Skeletal muscle tissue (tissue), 5 donors: Measurements from ENCODE around the gene CFD. TPM values are rescaled to one million over a fixed set of nuclear protein-coding genes. Genes with fewer than 3 reads are reported as not detected.

ENCODE experiments used
- H3K27ac ChIP-seq: one replicate; pipeline ENCODE4 v1.7.0; 2013; ENCODE audit warnings: mild to moderate bottlenecking, low read depth, low read length, inconsistent platforms
- H3K27me3 ChIP-seq, 3 donors: one replicate each; pipeline ENCODE4 v1.7.0; 2013; ENCODE audit warnings: low read length in 3 of 3; ENCODE audit not compliant: control insufficient read depth in 3 of 3, insufficient read depth in 3 of 3
- H3K36me3 ChIP-seq, 3 donors: one replicate each; pipeline ENCODE4 v1.7.0; 2013; ENCODE audit warnings: low read length in 3 of 3; ENCODE audit not compliant: control insufficient read depth in 3 of 3, insufficient read depth in 3 of 3
- H3K4me1 ChIP-seq, 3 donors: one replicate each; pipeline ENCODE4 v1.7.0; 2013; ENCODE audit warnings: low read length in 3 of 3, mild to moderate bottlenecking in 3 of 3; ENCODE audit not compliant: control insufficient read depth in 3 of 3, insufficient read depth in 3 of 3
- H3K4me3 ChIP-seq, 3 donors: one replicate each; pipeline ENCODE4 v1.7.0; 2013; ENCODE audit warnings: low read length in 3 of 3
- H3K9ac ChIP-seq, 3 donors: one replicate each; pipeline ENCODE4 v1.7.0; 2013; ENCODE audit warnings: low read length in 3 of 3, mild to moderate bottlenecking in 3 of 3, moderate library complexity in 2 of 3, low read depth in 1 of 3
- H3K9me3 ChIP-seq, 3 donors: one replicate each; pipeline ENCODE4 v1.7.0; 2013; ENCODE audit warnings: low read length in 3 of 3; ENCODE audit not compliant: control insufficient read depth in 3 of 3
- small RNA-seq: library from RNA; depleted of rRNA; stranded (forward); fragments of <200 nt; gene quantifications from one replicate; pipeline ENCODE3, GENCODE V24; 2014
- total RNA-seq: library from RNA; depleted of rRNA; stranded (reverse); fragments of >200 nt; gene quantifications from one replicate; pipeline ENCODE4 v1.2.3, GENCODE V29; 2014
- donor health status: Osteomylitis.

Gene CFD
- total RNA-seq, 1 donor from 2014 or later, result 33.4 TPM

DNA sequence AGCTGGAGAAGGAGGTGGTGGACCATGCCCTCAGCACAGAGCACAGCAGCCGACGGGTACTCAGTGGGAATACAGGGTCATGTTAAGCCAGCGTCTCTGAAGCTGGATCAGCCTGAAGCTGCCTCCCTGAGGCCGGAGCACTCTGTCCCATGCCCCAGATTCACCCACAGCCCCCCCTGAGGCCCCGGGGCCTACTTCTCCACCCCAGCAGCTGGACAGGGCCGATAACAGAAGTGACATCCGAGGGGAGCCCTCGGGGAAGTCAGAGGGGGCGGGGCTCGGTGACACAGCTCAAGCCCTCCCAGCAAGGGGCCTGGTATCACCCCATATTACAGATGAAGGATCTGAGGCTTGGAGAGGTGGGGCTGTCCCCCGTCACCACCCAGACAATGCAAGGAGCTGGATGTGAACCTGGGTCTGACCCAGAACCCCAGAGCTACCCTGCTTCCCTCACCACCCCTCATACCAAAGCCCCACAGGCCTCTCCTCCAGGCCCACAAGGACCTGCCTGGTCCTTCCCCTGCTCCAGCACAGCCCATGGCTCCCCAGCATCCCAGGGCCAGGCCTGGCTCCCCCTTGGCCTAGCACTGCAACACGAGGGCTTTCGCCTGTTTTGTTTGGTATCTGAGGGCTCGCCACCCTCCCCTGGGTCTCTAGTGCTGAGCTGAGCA is 47.9 kb downstream of the CFD start:
- Histone ChIP-seq H3K4me3 (no peak overlapping the region), H3K4me1 (no peaks in the 10 kb centered on the region), H3K9me3 (no peaks in the 10 kb centered on the region), H3K27ac (no peak overlapping the region), H3K9ac (no peak overlapping the region), H3K36me3 (no peaks in the 10 kb centered on the region), H3K27me3 (no peaks in the 10 kb centered on the region)

- H3K4me3 ChIP-seq, result no peak overlapping the region
- H3K4me1 ChIP-seq, result peaks cover 4 to 5% (median 5%) of the 10 kb centered on the region in 3 donors
- no peak overlapping the region for H3K27ac ChIP-seq
Observed at GRCh38 chr19:911197-912033, 52.0 kb downstream of the CFD start.

DNA sequence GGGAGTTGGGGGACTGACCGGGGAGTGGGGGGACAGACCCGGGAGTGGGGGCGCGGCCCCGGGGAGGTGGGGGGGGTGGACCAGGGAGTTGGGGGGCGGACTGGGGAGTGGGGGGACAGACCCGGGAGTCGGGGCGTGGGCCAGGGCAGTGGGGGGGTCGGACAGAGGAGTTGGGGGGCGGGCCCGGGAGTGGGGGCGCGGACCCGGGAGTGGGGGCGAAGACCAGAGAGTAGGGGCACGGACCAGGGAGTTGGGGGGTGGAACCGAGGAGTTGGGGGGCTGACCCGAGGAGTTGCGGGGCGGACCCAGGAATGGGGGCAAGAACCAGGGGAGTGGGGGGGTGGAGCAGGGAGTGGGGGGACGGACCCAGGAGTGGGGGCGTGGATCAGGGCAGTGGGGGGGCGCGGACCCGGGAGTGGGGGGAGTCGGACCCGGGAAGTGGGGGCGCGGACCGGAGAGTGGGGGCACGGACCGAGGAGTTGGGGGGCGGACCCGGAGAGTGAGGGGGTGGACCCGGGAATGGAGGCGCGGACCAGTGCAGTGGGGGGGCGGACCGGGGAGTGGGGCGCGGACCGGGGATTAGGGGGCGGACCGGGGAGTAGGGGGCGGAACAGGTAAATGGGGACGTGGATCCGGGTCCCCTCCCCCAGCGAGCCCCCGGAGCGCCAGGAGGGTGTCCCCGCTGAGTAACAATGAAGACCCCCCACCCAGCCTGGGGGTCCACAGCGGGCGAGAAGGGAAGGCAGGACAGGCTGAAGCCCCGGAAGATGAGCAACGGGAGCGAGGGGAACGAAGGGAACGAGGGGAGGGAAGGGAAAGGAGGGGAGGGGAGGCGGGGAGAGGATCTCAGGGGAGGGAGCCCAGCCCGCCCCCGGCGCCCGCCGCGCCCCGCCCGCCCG is 53.0 kb downstream of the CFD start:
- H3K36me3 ChIP-seq, result no peaks in the 10 kb centered on the region
- H3K27ac ChIP-seq, result peak overlapping the region; percentile 68
- H3K27me3 ChIP-seq, result peaks cover 3 to 9% (median 8%) of the 10 kb centered on the region in 3 donors
- H3K4me1 ChIP-seq, result peaks cover 7% of the 10 kb centered on the region in 3 donors
- peak overlapping the region; percentile 57 to 81 (median 59) for H3K9ac ChIP-seq
- no peaks in the 10 kb centered on the region for H3K9me3 ChIP-seq
- H3K4me3 ChIP-seq, result peak overlapping the region; percentile 72 to 80 (median 78)

More at GRCh38 chr19:911197-912033, 52.0 kb downstream of the CFD start:
- Histone ChIP-seq H3K9ac (no peak overlapping the region), H3K36me3 (no peaks in the 10 kb centered on the region), H3K27me3 (no peaks in the 10 kb centered on the region), H3K9me3 (no peaks in the 10 kb centered on the region)

Small RNA genes within 50 kb of the gene (small RNA-seq; reads per million reads assigned to genes)
- gene MIR3187, result not detected
- 0.07 reads per million for gene RNU6-9

Other genes with a start within 250 kb of the CFD start
- 17.7 TPM for gene POLRMT, start 226.1 kb upstream of the CFD start, total RNA-seq
- gene FGF22, start 219.8 kb upstream of the CFD start, total RNA-seq, result not detected
- gene RNF126, start 196.4 kb upstream of the CFD start, total RNA-seq, result 12.0 TPM
- 7.3 TPM for gene FSTL3, start 183.3 kb upstream of the CFD start, total RNA-seq
- not detected for gene PRSS57, start 164.2 kb upstream of the CFD start, total RNA-seq
- 13.0 TPM for gene PALM, start 150.7 kb upstream of the CFD start, total RNA-seq
- gene MISP, start 108.6 kb upstream of the CFD start, total RNA-seq, result not detected
- 50.1 TPM for gene PTBP1, start 62.2 kb upstream of the CFD start, total RNA-seq
- 0.52 TPM for gene PLPPR3, start 37.7 kb upstream of the CFD start, total RNA-seq
- 2.6 TPM for gene AZU1, start 31.8 kb upstream of the CFD start, total RNA-seq
- gene PRTN3, start 18.7 kb upstream of the CFD start, total RNA-seq, result 4.7 TPM
- 0.52 TPM for gene ELANE, start 7.4 kb upstream of the CFD start, total RNA-seq
- 18.3 TPM for gene MED16, start 33.5 kb downstream of the CFD start, total RNA-seq
- gene RNU6-9, start 33.8 kb downstream of the CFD start, total RNA-seq, result not detected
- 30.8 TPM for gene R3HDM4, start 53.6 kb downstream of the CFD start, total RNA-seq
- gene KISS1R, start 57.7 kb downstream of the CFD start, total RNA-seq, result not detected
- 2.6 TPM for gene ARID3A, start 66.4 kb downstream of the CFD start, total RNA-seq
- gene WDR18, start 124.7 kb downstream of the CFD start, total RNA-seq, result 35.5 TPM
- not detected for gene GRIN3B, start 140.8 kb downstream of the CFD start, total RNA-seq
- gene TMEM259, start 161.5 kb downstream of the CFD start, total RNA-seq, result 25.6 TPM
- gene RNU6-2, start 161.9 kb downstream of the CFD start, total RNA-seq, result not detected
- gene CNN2, start 166.9 kb downstream of the CFD start, total RNA-seq, result 40.2 TPM
- gene ABCA7, start 180.4 kb downstream of the CFD start, total RNA-seq, result 6.8 TPM
- gene ARHGAP45, start 207.5 kb downstream of the CFD start, total RNA-seq, result 8.9 TPM
- gene POLR2E, start 235.7 kb downstream of the CFD start, total RNA-seq, result 39.1 TPM
- gene GPX4, start 244.3 kb downstream of the CFD start, total RNA-seq, result 139 TPM